KOPT-K1 (cell line): ENCODE measurements around the gene C10orf95.

Experiments
- H3K27ac ChIP-seq: fragments of 200-600 bp; sonication (generic); 2 replicates; pipeline ENCODE4 v1.5.1; 2016; ENCODE audit warnings: antibody characterized with exemption, mild to moderate bottlenecking, low read depth, low read length; ENCODE audit not compliant: poor library complexity, severe bottlenecking
- H3K36me3 ChIP-seq: fragments of 200-600 bp; sonication (generic); 2 replicates; pipeline ENCODE4 v1.5.1; 2017; ENCODE audit warnings: antibody characterized with exemption, mild to moderate bottlenecking, low read length, moderate library complexity; ENCODE audit not compliant: insufficient read depth
- H3K9me3 ChIP-seq: fragments of 200-600 bp; sonication (generic); 2 replicates; pipeline ENCODE4 v1.5.1; 2017; ENCODE audit warnings: antibody characterized with exemption, low read length, mild to moderate bottlenecking; ENCODE audit not compliant: insufficient read depth, poor library complexity, severe bottlenecking

C10orf95 gene

DNA sequence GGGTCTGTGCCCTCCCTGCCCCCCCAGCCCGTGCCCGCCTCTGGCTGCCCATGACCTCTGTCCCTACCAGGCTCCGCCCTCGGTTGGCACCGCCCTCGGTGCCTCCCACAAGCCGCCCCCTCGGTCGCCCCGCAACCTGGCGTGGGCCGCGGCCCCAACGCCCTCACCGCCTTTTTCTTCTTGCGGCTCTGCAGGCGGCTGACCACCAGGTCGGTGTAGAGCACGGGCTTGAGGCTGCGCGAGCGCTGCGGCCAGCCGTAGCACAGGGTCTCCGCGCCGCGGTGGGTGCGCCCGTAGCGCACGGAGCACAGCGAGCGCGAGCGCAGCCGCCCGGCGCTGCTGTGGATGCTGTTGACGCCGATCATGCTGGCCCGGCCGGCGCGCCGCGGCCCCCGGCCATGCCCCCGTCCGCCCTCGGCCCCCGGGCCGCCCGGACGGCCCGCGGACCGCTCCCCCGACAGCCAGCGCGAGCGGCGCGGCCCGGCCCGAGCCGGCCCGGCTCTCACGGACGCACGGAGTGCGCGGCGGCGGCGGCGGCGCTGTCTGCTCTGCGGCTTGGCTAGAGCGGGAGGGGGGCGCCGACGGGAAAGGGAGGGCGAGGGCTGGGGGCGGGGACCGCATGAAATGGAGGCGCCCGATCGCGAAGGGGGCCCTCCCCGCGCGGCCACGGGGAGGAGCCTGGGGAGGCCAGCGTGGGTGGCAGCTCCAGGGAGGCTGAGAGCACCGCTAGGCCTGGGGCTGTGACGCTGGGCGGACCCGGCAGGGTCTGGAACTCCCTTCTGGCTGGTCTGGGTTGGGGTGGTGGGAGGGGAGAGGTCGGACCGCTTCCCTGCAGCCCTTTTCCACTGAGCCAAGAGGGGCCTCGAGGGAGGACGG, 42.4 kb downstream of the C10orf95 start:
- Histone ChIP-seq H3K27ac (no peak overlapping the region), H3K9me3 (no peaks in the 10 kb centered on the region), H3K36me3 (no peaks in the 10 kb centered on the region)

DNA sequence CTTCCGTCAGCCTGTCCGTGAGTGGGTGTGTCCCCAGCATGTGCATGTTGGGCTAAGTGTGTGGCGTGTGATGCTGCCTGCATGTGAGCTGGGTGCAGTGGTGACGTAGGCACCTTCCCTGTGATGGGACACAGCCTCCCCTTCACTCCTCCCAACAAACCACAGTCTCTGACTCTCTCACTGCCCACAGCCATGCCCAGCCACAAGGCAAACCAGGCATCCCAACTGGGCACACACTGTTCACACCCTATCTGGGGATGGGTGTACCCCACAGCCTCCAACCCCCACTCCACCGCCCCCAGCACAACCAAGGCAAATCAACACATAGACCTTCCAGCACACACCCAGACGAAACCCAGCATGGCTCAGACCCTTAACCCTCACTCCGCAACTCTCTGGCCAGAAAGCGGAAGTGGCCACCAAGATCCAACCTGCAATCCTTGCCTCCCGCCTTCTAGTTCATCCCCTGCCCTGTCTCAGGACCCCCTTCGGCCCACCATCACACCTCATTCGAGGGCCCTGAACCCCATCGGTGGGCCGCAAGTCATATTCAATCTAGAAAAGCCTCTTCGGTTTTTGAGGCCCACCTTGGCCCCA, 43.1 kb downstream of the C10orf95 start:
- no peak overlapping the region for H3K27ac ChIP-seq
- H3K36me3 ChIP-seq = no peaks in the 10 kb centered on the region
- H3K9me3 ChIP-seq = no peaks in the 10 kb centered on the region

DNA sequence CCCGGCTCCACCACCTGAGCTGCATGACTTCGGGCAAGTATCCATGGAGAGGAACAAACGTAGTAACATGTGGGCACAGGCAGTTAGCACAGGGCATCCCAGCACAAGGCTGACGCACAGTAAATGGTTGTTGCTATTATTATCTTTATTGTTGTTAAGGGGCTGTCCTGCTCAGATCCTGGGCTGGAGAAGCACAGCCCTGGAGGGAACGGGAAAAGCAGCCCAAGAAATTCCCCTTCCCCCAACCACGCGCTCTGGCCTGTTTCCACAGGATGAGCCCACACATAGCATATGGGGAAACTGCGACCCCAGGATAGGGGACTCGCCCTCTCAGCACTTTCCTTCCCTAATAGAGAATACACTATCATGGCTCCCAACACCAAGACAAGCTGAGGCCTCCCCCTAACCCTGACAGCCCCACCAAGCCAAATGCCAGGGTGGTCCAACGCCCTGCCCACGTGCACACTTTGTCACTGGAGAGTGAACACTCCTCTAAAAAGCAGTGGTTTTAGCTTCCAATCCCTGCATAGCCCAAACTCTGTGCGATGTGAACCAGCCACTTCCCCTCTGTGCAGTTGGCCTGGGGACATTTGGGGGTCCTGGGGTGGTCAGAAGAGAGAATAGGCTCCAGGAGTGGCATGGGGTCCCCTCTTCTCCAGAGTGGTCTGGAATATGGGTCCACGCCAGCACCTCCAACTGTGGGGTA, 43.8 kb downstream of the C10orf95 start:
- Histone ChIP-seq H3K27ac (no peak overlapping the region), H3K36me3 (no peaks in the 10 kb centered on the region), H3K9me3 (no peaks in the 10 kb centered on the region)

DNA sequence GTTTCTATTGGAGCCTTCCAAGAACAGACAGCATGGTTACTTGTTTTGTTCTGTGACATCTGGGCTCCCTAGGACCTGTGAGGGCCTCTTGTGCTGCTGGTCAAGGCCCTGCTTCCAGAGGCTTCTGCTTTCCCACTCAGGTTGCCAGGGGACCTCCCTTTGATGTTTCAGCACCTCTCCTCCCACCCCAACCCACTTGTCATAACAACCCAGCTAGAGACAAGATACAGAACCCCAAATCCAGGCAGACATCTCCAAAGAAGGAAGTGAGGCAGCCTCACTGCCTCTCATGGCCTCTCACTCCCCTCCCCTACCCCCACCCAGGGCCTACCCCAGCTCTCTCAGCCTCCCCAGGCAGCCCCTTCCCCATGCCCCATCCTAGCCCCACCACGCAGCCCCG, 44.5 kb downstream of the C10orf95 start:
- H3K27ac ChIP-seq = no peak overlapping the region
- H3K36me3 ChIP-seq = no peaks in the 10 kb centered on the region
- no peaks in the 10 kb centered on the region for H3K9me3 ChIP-seq

DNA sequence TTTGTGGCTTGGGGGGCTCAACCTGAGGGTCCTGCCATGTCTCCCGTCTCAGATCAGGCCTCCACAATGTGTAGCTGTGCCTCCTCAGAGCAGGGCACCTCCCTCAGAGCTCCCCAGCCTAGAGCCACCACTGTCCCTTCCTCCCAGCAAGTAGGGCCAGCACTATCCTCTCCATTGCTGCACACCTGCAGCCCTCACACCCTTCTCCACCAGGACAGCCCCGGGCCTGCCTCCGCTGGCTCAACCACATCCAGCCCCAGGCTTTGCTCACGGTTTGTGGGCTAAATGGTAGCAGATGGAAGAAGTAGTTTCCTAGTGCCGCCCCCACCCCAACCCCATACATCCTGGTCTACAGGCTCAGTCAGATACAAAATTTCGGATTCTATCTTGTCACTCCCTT, 45.7 kb downstream of the C10orf95 start:
- H3K36me3 ChIP-seq = no peaks in the 10 kb centered on the region
- H3K27ac ChIP-seq = no peak overlapping the region
- H3K9me3 ChIP-seq = no peaks in the 10 kb centered on the region

DNA sequence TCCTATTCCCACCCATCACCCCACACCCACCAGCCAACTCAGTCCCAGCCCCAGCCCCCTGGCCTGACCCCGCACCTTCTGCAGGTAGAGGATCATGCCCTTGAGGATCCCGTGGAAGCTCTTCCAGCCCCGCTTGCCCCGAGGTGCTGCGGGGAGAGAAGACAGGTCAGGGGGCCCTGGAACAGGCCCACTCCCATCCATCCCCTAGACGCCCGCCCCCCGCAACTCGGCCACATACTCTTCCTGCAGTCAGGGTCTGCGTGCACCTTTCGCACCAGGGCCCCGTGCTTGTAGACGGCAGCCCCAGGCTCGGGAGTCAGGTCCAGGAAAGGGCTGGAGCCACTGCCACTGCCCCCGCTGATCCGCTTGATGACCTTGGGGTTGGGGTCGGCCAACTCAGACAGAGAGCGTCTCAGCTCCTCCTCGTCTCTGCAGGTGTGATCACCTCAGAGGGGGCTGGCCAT, 46.2 kb downstream of the C10orf95 start:
- Histone ChIP-seq H3K9me3 (no peaks in the 10 kb centered on the region), H3K27ac (no peak overlapping the region), H3K36me3 (no peaks in the 10 kb centered on the region)

DNA sequence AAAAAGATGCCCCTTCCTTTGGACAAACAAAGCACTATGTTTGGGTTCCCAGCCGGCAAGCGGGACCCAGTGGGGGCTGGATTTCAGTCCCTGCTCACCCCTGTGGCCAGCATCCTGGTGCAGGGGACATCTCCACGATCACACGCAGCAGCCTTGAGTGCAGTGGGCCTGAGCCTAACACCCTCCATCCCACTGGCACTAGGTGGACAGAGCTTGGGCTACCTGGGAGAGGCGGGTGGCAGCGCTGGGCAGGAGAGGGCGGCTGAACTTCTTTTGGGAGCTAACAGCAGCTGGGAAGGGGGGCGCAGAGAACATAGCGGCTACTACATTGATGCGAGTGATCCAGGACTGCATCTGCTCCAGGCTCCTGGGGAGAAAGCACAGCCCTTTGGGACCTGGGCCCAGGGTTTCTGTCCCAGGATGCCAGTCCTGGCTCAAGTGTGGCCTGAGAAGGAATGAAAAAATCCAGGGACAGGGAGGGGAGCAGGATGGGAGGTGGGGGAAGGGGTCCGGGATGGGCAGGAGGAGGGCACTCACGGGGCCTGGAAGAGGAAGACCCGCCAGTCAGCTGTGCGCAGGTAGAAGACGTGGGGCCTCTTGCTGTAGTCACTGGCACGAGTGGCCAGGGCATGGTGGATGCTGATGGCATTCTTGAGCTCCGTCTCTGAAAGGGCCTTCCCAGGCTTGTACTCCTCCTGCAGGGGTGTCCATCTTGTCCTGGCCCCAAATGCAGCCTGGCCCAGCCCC, 46.8 kb downstream of the C10orf95 start:
- Histone ChIP-seq H3K27ac (no peak overlapping the region), H3K9me3 (no peaks in the 10 kb centered on the region), H3K36me3 (no peaks in the 10 kb centered on the region)

DNA sequence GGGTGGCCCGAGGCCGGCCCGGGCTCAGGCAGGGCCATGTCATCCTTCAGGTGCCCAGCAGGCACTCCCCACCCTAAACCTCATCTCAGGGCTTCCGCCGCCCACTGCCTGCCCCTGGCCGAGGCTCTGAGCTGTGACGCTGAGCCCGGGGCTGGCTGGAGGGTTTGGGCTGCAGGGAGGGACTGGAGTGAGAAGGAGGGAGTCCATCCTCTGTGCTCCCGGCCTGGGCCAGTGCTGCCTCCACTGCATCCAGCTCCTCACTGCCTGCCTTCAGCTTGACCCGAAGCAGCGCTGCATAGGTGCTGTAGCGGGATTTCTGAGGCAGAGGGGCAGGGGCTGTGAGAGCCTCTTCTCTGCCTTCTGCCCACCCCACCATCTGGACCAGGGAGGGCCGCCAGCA, 48.2 kb downstream of the C10orf95 start:
- H3K27ac ChIP-seq = no peak overlapping the region
- H3K36me3 ChIP-seq = no peaks in the 10 kb centered on the region
- H3K9me3 ChIP-seq = no peaks in the 10 kb centered on the region

DNA sequence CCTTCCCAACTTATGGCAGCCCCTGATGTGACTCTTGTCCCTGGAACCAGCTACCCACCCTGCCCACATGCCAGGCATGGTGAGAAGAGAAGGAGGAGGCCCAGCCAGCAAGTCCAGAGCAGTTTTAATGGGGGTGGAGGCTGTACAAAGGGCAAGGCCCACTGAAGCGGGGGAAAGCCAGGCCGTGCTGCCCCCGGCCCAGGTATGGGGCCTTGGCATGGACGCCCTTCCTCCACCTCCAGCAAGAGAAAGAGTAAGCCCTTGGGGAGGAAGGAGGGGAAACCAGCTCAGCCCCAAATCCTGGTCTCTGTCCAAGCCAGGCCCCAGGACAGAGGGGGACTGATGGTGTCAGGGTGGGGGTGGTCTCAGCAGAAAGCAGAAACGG, 48.8 kb downstream of the C10orf95 start:
- Histone ChIP-seq H3K27ac (no peak overlapping the region), H3K36me3 (no peaks in the 10 kb centered on the region)

DNA sequence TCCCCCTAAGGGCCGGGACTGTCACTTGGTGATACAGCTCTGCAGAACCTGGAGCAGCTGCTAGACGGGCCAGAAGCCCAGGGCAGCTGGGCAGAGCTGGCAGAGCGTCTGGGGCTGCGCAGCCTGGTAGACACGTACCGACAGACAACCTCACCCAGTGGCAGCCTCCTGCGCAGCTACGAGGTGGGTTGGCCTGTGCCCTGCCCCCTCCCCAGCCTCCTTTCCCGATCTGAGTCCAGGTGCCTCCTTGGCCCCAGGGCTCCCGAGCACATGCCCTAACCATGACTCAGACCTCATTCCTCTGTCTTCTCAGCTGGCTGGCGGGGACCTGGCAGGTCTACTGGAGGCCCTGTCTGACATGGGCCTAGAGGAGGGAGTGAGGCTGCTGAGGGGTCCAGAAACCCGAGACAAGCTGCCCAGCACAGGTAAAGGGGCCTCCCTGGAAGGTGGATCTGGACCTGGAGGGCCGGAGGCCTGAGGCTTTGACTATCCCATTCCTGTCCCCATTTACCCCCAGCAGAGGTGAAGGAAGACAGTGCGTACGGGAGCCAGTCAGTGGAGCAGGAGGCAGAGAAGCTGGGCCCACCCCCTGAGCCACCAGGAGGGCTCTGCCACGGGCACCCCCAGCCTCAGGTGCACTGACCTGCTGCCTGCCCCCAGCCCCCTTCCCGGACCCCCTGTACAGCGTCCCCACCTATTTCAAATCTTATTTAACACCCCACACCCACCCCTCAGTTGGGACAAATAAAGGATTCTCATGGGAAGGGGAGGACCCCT, 49.4 kb downstream of the C10orf95 start:
- no peaks in the 10 kb centered on the region for H3K36me3 ChIP-seq
- H3K27ac ChIP-seq = no peak overlapping the region
- no peaks in the 10 kb centered on the region for H3K9me3 ChIP-seq

More for the DNA sequence above, 48.8 kb downstream of the C10orf95 start:
- no peaks in the 10 kb centered on the region for H3K9me3 ChIP-seq

DNA sequence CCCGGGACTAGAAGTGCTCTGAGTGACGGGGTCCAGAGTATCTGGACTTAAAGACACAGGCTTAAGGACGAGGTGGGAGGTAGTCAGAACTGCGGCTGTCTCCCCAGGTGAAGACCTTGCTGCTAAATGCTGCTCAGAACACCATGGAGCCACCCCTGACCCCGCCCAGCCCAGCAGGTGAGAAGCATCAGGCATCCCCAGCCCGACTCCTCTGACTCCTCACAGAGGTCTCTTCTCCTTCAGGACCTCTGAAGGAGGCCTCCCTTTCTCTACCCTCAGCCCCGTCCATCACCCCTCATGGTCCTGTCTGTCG, 50.0 kb downstream of the C10orf95 start:
- H3K9me3 ChIP-seq = no peaks in the 10 kb centered on the region
- H3K36me3 ChIP-seq = no peaks in the 10 kb centered on the region
- no peak overlapping the region for H3K27ac ChIP-seq

DNA sequence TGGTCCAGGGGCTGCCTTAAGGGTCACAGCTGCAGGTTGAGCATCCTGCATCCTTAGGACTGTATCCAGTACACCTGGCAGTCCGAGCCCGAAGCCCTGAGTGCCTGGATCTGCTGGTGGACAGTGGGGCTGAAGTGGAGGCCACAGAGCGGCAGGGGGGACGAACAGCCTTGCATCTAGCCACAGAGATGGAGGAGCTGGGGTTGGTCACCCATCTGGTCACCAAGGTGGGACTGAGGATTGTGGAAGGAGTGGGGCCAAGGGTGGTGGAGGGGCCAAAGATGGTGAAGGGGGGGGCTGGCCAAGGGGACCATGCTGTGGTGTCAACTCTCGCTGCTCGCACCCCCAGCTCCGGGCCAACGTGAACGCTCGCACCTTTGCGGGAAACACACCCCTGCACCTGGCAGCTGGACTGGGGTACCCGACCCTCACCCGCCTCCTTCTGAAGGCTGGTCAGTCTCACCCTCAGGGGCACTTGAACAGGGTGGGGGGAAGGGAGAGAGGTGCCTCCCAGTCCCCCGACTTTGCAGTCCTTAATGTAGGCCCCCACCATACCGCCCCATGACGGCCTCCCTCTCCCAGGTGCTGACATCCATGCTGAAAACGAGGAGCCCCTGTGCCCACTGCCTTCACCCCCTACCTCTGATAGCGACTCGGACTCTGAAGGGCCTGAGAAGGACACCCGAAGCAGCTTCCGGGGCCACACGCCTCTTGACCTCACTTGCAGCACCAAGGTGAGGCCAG, 50.6 kb downstream of the C10orf95 start:
- Histone ChIP-seq H3K9me3 (no peaks in the 10 kb centered on the region), H3K36me3 (no peaks in the 10 kb centered on the region), H3K27ac (no peak overlapping the region)

DNA sequence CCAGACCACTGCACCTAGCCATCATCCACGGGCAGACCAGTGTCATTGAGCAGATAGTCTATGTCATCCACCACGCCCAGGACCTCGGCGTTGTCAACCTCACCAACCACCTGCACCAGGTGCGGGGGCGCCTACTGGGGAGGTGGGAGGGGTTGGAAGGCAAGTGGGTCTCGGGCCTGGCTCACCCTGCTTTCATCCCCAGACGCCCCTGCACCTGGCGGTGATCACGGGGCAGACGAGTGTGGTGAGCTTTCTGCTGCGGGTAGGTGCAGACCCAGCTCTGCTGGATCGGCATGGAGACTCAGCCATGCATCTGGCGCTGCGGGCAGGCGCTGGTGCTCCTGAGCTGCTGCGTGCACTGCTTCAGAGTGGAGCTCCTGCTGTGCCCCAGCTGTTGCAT, 51.3 kb downstream of the C10orf95 start:
- no peaks in the 10 kb centered on the region for H3K9me3 ChIP-seq
- H3K36me3 ChIP-seq = no peaks in the 10 kb centered on the region
- no peak overlapping the region for H3K27ac ChIP-seq
